Activated CD4-positive, CD25-positive, alpha-beta regulatory T cell treated with anti-CD3 and anti-CD28 coated beads, Interleukin-2, amount 50 U/mL, for 16 hours (primary cell): ENCODE results near the gene SMG5.
"Not testable (repeated sequence)": the region's sequence is repeated elsewhere in the genome, so short reads cannot be mapped to it uniquely, and the experiment has no call there.

Experiments
- DNase-seq: peaks from one replicate; pipeline ENCODE4 v3.0.0-alpha.2; 2020; ENCODE audit warnings: low read depth, low spot score

SMG5 gene, protein sequence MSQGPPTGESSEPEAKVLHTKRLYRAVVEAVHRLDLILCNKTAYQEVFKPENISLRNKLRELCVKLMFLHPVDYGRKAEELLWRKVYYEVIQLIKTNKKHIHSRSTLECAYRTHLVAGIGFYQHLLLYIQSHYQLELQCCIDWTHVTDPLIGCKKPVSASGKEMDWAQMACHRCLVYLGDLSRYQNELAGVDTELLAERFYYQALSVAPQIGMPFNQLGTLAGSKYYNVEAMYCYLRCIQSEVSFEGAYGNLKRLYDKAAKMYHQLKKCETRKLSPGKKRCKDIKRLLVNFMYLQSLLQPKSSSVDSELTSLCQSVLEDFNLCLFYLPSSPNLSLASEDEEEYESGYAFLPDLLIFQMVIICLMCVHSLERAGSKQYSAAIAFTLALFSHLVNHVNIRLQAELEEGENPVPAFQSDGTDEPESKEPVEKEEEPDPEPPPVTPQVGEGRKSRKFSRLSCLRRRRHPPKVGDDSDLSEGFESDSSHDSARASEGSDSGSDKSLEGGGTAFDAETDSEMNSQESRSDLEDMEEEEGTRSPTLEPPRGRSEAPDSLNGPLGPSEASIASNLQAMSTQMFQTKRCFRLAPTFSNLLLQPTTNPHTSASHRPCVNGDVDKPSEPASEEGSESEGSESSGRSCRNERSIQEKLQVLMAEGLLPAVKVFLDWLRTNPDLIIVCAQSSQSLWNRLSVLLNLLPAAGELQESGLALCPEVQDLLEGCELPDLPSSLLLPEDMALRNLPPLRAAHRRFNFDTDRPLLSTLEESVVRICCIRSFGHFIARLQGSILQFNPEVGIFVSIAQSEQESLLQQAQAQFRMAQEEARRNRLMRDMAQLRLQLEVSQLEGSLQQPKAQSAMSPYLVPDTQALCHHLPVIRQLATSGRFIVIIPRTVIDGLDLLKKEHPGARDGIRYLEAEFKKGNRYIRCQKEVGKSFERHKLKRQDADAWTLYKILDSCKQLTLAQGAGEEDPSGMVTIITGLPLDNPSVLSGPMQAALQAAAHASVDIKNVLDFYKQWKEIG

DNA sequence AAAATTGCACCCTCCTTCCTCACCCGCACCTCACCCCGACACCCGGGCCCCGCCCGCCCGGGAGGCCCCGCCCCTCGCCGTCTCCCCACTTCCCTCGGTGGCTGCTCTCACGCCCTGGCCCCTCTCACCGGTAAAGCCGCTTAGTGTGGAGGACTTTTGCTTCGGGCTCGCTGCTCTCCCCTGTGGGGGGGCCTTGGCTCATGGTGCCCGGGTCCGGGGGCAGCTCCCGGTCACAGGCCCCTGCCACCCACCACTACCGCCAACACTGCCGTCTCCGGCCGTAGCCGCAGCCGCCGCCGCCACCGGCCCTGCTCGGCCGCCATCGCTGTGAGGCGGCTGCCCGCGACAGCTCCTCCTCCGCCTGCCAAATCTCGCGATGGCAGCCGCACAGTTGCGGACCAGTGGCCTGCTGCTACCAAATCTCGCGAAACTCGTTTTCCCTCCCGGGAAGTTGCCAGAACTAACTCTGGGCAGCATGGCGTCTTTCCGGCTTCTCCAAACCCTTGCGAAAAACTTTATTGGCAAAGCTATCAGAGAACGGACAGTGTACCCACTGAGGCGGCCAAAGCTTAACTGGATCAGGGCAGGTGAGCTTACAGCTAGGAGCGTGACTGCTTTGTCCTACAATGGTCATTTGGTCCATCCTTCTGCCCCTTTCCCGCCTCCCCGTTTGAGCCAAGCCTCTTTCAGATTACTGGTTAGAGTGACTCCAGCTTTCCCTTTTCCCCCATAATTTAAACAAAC is at the start of gene SMG5:
TSS of gene SMG5 (minus strand) at position 347 of the 744 bp plus-strand sequence. CDS start at position 202, 145 bp downstream.
- peak; percentile 88 for DNase-seq

DNA sequence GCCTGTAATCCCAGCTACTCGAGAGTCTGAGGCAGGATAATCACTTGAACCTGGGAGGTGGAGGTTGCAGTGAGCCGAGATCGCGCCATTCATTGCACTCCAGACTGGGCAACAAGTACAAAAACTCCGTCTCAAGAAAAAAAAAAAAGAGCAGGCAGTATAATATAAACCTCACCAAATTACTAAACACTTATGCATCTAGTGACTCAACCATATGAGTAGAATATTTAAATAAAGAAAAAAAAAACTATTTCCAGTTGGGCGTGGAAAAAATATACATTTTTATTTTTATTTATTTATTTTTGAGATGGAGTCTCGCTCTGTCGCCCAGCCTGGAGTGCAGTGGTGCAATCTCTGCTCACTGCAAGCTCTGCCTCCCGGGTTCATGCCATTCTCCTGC is 40.6 kb upstream of the SMG5 start:
- DNase-seq: not testable (repeated sequence)

DNA sequence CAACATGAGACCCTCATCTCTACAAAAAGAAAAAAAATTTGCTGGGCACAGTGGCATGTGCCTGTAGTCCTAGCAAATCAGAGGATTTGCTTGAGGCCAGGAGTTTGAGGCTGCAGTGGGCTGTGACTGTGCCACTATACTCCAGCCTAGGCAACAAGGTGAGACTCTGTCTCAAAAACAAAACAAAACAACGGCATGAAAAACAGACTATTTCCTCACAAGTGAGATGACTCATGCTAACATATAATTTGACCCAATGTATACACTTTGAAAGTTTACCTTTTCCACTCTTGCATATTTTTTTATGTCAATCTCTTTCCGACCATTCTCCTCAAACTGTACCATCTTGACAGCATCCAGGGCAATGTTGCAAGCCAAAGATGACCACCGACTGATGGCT is 37.9 kb upstream of the SMG5 start:
- no peak for DNase-seq

DNA sequence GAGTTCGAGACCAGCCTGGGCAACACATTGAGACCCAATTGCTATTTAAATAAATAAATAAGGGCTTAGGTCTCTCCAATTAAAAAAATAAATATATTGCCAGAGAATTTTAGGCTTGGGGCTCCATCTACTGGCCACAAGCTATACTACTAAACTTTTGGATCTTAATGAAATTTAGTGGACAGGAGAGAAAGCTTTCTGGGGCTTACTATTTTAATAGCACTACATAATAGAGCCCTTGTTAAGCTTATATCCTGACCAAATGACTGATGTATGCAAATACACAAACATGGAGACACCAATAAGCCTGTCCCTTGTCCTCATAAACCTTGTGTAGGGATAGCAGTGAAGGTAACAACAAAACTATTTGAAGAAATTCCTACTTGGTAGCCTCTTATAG is 37.0 kb upstream of the SMG5 start:
- DNase-seq: no peak

DNA sequence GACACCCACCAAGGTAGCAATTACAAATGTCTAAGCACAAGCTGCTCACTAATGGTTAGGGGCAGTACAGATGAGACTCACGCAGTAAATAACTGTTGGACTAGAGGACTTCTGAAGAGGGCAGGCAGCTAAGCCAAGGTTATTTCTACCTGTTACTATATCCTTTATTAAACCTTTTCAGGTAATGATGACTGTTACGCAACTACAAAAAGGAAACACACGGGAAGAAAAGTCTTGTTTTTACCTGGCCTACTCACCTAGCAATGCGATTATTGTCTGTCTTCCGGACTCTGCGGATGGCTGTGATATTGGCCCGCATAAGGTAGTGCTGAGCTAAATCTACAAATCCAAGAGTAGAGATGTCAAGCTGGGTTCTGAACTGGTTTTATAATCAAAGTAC is 34.3 kb upstream of the SMG5 start:
- no peak for DNase-seq

DNA sequence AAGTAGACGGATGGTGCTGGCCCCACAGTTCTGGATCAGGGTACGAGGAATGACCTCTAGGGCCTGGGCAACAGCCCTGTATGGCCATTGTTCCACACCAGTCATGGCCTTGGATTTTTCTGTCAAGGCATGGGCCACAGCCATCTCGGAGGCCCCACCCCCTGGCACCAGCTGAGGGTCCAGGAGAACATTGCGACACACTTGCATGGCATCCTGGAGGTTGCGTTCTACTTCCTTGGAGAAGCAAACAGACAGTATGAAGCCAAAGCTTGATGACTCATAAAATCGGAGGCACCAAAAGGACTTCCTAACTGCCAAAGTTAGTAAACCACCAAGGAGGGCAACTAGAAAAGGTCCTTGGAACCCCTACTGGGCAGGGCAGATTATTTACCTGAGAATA is 28.3 kb upstream of the SMG5 start:
- DNase-seq: no peak

DNA sequence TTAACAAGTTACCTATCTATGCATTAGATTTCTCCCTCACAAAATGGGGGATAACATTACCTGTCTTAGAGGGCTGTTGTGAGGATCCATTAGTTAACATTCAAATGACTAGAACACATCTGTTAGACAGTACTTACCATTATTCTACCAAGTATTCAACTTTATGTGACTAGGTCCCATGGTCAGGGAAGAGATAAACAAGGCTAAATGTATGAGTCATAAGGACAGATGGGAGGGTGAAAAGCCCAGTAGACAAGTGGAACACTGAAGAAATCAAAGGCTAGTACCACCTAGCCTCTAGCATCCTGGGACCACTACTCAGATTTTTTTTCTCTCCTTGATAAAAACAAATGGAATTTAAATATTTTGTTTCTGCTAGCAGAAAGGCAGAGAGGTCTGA is 25.5 kb upstream of the SMG5 start:
- DNase-seq: no peak

DNA sequence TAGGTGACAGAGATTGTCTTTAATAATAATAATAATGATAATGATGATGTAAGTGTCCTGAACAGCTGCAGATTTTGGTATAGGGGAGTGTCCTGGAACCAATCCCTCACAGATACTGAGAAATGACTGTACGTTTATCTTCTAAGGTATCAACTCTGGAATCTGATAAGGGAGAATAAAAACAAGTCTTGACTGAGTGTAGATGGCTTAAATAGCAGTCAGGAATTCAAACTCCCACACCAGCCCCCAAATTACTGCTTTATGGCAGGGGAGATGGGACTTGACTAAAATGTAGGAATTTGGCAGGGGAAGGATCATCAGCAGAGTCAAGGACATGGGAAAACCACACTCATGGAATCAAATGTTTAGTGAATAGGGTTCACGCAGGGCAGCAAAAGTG is 22.6 kb upstream of the SMG5 start:
- no peak for DNase-seq

DNA sequence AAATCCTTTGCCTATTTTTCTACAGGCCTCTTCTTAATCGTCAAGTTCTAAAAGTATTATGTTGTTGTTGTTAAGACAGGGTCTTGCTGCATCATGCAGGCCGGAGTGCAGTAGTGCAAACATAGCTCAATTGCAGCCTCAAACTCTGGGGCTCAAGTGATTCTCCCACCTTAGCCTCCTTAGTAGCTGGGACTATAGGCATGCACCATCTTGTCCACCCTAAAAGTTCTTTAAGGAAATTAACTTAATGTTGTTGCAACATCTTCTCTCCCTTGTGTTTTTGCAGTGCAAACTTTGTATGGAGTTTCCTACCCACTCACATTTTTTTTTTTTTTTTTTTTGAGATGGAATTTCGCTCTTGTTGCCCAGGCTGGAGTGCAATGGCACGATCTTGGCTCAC is 20.6 kb upstream of the SMG5 start:
- DNase-seq: no peak

DNA sequence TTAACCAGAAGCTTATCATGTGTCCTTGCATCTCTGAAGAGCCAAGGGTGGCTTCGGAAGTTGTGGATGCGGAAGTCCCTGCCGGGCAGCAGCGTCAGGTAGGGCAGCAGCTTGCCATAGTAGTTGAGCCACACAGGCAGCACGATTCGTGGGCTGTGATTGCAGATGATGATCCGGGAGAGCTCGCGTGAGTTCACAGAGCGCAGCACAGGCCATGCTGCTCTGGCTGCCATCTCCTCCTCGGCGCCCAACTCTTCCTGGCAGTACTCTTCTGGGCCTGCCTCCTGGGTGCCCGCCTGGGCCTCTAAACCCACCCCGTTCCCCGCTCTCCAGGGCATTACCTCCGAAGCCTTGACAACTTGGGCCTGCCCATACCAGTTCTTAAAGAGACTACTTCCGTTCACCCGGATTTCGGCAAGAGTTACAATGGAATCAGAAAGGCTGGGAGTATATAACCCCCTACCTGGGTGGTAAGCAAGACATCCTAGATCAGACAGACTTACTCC is 16.3 kb upstream of the SMG5 start, which contains the start of gene VHLL:
TSS of gene VHLL (minus strand) at position 456 of the 506 bp plus-strand sequence. CDS start at position 338, 118 bp downstream.
- no peak for DNase-seq

DNA sequence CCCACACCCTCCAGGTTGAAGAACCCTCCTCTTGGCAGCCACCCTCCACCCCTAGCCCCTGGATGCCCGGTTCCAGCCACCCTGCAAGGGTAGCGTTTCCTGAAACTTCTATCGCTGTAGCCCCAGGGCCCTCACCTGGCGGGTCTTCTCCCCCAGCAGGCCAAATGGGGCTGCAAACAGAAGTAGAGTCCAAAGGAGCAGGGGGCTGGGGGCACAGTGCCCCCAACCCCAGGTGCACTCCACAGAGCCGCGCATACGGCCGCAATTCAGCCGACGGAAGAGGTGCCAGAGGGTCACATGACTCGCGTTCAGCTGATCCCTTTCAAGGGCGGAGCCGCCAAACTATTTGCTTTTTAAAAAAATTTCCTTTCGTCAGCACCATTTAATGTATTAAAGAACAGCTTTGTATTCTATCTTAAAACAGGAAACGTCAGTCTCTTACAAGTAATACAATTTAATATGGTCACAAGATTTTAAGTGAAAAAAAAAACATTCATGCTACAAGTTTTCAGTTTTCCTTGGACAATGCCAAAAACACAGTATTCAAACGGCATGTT is 12.8 kb upstream of the SMG5 start, which contains the start of gene GLMP:
TSS of gene GLMP (minus strand) at position 289 of the 557 bp plus-strand sequence. CDS start at position 255, 34 bp downstream.
- peak; percentile 25 for DNase-seq

DNA sequence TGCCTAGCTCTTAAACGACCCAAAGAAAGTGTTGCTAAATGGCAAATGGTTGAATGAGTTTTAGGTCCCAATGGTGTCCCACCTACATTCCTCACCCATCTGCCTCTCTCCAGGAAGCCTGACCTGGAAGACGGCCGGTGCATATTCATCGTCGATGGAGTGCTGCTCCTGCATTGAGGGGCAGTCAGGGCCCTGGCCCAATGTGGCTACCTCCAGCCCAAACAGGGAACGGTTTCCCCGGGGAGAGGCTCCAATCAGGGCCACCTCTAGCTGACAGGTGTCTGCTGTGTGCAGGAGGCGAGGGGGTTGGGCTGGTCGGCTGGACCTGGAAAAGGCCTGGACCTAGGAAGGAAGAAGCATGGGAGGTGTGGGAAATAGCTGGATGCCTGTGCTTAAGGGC is 11.3 kb upstream of the SMG5 start:
- DNase-seq: no peak

DNA sequence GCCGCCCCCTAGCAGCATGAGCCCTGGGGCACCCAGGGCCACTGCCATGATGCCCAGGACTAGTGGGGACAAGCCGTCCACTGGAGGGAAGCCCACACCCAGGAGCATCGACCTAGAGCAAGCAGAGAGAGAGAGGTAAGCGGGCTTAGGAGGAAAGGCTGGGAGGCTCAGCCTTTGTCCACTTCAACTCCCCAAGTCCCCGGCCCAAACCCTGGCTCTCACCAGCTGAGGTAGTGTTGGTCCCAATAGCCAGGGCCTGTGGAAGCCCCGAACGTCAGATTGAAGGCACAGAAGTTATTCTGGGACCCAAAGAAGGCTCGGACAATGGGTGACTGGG is 10.4 kb upstream of the SMG5 start:
- DNase-seq: no peak

DNA sequence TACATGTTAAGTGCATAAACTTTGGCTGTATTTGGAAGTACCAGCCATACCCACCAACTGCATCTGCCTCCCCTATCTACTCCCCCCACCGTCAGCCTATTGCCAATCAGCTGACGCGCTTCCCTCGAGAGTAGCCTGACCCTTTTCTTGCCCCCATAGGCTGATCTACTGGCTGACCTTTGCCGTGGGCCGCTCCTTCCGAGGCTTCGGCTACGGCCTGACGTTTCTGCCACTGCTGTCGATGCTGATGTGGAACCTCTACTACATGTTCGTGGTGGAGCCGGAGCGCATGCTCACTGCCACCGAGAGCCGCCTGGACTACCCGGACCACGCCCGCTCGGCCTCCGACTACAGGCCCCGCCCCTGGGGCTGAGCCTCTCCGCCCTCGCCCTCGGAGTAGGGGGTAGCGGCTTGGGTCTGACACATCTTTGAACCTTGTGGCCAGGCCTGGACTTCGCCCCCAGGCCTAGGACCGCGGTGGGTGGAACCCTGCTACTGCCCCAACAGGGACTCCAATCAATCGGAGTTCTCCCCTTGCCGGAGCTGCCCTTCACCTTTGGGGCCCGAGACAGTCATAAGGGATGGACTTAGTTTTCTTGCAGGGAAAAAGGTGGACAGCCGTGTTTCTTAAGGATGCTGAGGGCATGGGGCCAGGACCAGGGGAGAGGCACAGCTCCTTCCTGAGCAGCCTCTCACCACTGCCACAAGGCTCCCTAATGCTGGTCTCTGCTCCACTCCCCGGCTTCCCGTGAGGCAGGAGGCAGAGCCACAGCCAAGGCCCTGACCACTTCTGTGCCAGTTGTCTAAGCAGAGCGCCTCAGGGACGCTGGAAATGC is 8.8 kb upstream of the SMG5 start:
- DNase-seq: no peak

DNA sequence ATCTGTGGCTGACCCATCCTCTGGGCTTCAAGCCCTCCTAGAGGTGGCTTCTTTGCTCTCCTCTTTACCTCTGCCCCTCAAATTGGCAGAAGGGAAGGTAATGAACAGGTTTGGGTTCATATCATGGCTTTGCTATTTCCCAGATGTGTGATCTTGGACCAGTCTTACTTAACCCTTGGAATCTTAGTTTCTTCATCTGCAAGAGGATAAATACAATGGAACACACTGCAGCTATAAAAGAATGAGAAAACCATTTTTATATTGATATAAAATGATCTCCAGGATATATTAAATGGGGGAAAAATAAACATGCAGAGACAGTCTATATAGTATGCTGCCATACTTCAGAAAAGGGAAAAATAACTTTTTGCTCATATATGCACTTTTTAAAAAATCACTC is 7.2 kb upstream of the SMG5 start:
- no peak for DNase-seq

DNA sequence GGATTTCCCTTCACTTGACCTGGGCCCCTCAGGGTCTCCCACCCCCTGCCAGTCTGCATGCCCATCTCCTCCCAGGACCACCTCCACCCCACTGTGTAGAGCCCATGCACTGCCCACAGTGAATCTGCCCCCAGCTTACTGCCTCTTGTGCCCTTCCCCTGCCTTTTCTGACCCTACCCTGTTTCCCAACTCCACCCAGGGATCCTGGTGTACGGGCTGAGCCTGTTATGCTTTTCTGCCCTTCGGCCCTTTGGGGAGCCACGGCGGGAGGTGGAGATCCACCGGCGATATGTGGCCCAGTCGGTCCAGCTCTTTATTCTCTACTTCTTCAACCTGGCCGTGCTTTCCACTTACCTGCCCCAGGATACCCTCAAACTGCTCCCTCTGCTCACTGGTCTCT is 3.4 kb upstream of the SMG5 start:
- no peak for DNase-seq

DNA sequence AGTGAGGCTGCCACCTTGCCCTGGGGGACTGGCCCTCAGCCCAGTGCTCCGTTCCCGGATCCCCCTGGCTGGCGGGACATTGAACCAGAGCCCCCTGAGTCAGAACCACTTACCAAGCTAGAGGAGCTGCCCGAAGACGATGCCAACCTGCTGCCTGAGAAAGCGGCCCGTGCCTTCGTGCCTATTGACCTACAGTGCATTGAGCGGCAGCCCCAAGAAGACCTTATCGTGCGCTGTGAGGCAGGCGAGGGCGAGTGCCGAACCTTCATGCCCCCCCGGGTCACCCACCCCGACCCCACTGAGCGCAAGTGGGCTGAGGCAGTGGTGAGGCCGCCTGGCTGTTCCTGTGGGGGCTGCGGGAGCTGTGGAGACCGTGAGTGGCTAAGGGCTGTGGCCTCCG is 2.8 kb upstream of the SMG5 start:
- DNase-seq: no peak

DNA sequence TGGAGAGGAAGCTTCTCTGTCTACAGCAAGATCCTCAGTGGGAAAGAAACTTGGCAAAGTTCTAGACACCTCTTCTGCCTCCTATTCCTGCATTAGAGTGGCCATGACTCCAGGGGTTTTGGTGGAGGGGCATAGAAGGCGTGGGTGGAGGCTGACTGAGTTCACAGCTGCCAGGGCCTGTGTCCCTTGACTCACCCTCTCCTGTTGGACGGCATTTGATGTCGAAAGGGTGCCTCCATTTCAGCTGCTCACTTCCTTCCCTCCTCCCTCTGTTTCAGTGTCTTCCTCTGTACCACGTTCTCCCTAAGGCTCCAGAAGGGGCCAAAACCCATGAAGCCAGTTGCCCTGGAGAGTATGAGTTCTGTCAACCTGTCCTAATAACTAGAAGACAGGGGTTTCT is 2.1 kb upstream of the SMG5 start:
- DNase-seq: no peak

DNA sequence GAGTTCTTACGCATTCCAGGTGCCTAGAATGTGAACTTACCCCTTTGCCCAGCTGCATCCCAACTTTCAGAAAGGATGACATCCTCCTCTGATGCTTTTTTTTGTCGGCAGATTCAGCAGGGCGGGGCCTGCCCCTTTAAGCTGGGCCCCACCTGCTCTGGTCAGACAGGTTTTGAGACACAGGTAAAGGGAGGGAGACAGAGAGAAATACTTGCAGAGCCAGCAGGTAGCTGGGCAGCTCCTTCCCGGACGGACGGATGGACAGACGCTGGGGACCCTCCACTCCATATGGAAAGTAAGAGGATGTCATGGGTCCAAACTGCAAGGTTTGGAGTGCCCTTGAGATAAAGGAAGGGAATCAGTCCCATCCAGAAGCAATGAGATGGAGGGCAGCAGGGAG is 1.5 kb upstream of the SMG5 start, which contains the start of gene TMEM79:
TSS of gene TMEM79 (plus strand) at position 214 of the 400 bp plus-strand sequence. CDS start 902 bp downstream, outside the sequence.
- DNase-seq: no peak

DNA sequence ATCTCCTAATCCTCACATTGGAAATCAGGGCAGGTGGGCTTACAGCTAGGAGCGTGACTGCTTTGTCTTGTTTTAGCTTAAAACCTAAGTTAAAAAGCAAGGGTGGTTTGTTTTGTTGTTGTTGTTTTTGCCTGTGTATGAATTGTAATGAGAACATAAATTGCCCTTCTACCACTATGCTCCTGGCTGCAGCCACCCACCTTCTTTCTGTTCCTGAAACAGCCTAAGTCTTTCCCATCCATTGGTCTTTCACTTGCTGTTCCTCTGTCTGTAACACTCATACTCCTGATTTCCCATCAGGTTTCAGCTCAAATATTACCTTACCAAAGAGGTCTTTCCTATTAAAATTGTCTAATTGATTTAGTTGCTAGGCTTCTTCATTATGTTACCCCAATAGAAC is 896 bp upstream of the SMG5 start:
- DNase-seq: no peak
